GM23248 (cell line): ENCODE results near the gene SFMBT2. TPM values are rescaled to one million over a fixed set of nuclear protein-coding genes. Genes with fewer than 3 reads are reported as not detected.

ENCODE experiments used
- DNase-seq: peaks from one replicate; pipeline ENCODE4 v3.0.0-alpha.2; 2015
- H2AFZ ChIP-seq: fragments of 200-600 bp; sonication (generic); 2 replicates; pipeline ENCODE4 v1.6.1; 2016; ENCODE audit warnings: antibody characterized with exemption
- H3F3A ChIP-seq: fragments of 200-600 bp; sonication (generic); 2 replicates; pipeline ENCODE4 v1.6.1; 2016; ENCODE audit warnings: mild to moderate bottlenecking, antibody characterized with exemption, mixed run types; ENCODE audit not compliant: insufficient read depth
- H3K27ac ChIP-seq: fragments of 200-600 bp; sonication (generic); 2 replicates; pipeline ENCODE4 v1.5.1; 2016; ENCODE audit warnings: mild to moderate bottlenecking
- H3K27me3 ChIP-seq: fragments of 200-600 bp; sonication (generic); replicated peaks from 2 replicates; pipeline ENCODE4 v1.6.1; 2016; ENCODE audit warnings: mild to moderate bottlenecking; ENCODE audit not compliant: insufficient read depth
- H3K36me3 ChIP-seq: fragments of 200-600 bp; sonication (generic); 2 replicates; pipeline ENCODE4 v1.6.1; 2016; ENCODE audit warnings: low read depth, mild to moderate bottlenecking
- H3K4me1 ChIP-seq: fragments of 200-600 bp; sonication (generic); 2 replicates; pipeline ENCODE4 v1.6.1; 2016; ENCODE audit warnings: mild to moderate bottlenecking; ENCODE audit not compliant: insufficient read depth
- H3K4me2 ChIP-seq: fragments of 200-600 bp; sonication (generic); one replicate; pipeline ENCODE4 v1.6.1; 2016; ENCODE audit warnings: mild to moderate bottlenecking; ENCODE audit not compliant: unreplicated experiment
- H3K4me3 ChIP-seq: fragments of 200-600 bp; sonication (generic); 2 replicates; pipeline ENCODE4 v1.5.1; 2016; ENCODE audit warnings: mild to moderate bottlenecking
- H3K79me2 ChIP-seq: fragments of 200-600 bp; sonication (generic); 2 replicates; pipeline ENCODE4 v1.6.1; 2016; ENCODE audit warnings: mild to moderate bottlenecking; ENCODE audit not compliant: insufficient read depth
- H3K9ac ChIP-seq: fragments of 200-600 bp; sonication (generic); 2 replicates; pipeline ENCODE4 v1.6.1; 2016; ENCODE audit warnings: mild to moderate bottlenecking
- H3K9me2 ChIP-seq: fragments of 200-600 bp; sonication (generic); 2 replicates; pipeline ENCODE4 v1.6.1; 2016; ENCODE audit warnings: mixed run types, mild to moderate bottlenecking, moderate library complexity; ENCODE audit not compliant: insufficient read depth
- H3K9me3 ChIP-seq: fragments of 200-600 bp; sonication (generic); one replicate; pipeline ENCODE4 v1.6.1; 2017; ENCODE audit warnings: low read depth
- H4K20me1 ChIP-seq: fragments of 200-600 bp; sonication (generic); 2 replicates; pipeline ENCODE4 v1.6.0; 2016; ENCODE audit not compliant: insufficient read depth
- EZH2 ChIP-seq: fragments of 200-600 bp; sonication (generic); IDR thresholded peaks from 2 replicates; pipeline ENCODE4 v1.6.1; 2018; ENCODE audit warnings: antibody characterized with exemption, mild to moderate bottlenecking; ENCODE audit not compliant: insufficient read depth, poor library complexity, severe bottlenecking
- EZH2phosphoT487 ChIP-seq: fragments of 200-600 bp; sonication (generic); IDR thresholded peaks from 2 replicates; pipeline ENCODE4 v1.6.1; 2018; ENCODE audit warnings: antibody characterized with exemption, moderate library complexity, mild to moderate bottlenecking, low read depth; ENCODE audit not compliant: insufficient read depth
- WGBS, 2 experiments: methylation state at CpG; one replicate each; pipeline ENCODE4 v1.1.6; 2015 to 2017; ENCODE audit warnings: low lambda C conversion rate in 2 of 2, low coverage in 1 of 2; ENCODE audit errors: missing lambda C conversion rate in 2 of 2; 5-methylcytosine and 5-hydroxymethylcytosine counted together
- in situ Hi-C: fragments of 300-500 bp; cut with MboI; formaldehyde crosslinking; loops from 2 replicates; pipeline ENCODE4 v1.15.0; 2020
- polyA plus RNA-seq: library from polyadenylated mRNA; unstranded; fragments of >200 nt; fragmentation: Nextera tagmentation; extraction: Ambion mirVana; gene quantifications from 2 replicates; pipeline ENCODE4 v1.2.1, GENCODE V29; 2016
- total RNA-seq: library from RNA; depleted of rRNA; stranded (reverse); fragments of >200 nt; shearing (Covaris generic); gene quantifications from 2 replicates; pipeline ENCODE4 v1.2.3, GENCODE V29; 2014

Gene SFMBT2
- total and polyA plus RNA-seq, 2 experiments from 2014 or later: 0.22 TPM; not detected in 1

DNA sequence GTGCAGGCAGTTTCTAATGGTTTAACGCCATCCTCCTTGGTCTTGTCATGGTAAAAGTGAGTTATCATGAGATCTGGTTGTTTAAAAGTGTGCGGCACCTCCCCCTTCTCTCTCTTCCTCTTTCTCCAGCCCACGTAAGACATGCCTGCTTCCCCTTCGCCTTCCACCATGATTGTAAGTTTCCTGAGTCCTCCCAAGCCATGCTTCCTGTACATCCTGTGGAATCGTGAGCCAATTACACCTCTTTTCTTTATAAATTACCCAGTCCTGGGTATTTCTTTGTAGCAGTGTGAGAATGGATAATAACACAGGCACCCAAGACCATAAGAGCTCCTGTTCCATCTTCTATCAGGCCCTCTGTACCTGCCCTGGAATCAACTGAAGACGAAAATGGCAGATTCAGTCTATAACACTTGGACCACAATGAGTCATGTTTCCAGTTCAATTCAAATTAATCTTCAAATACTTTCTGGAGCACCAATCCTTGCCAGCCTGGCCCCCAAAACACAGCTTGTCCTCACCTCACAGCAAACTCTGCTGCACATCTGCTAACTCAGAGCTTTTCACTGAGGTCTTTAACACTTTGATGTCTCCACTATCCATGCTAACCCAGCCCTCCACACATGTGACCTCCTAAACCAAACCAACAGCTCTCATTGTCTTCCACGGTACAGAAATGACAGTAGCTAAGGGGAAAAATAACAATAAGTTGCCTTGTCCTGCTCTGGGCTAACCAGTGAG is 73.2 kb downstream of the SFMBT2 start:
- no peaks in the 10 kb centered on the region for H4K20me1 ChIP-seq
- no peak for DNase-seq
- no peak for TF ChIP-seq EZH2
- TF ChIP-seq EZH2phosphoT487: no peak
- no peaks in the 10 kb centered on the region for H3K79me2 ChIP-seq
- no peak overlapping the region for H3K27ac ChIP-seq
- in situ Hi-C loops: no loop called here
- H3F3A ChIP-seq: no peaks in the 10 kb centered on the region
- WGBS, 2 experiments: 56 to 64% methylated on average over 7 of the region's 7 CpGs
- H3K4me1 ChIP-seq: no peaks in the 10 kb centered on the region
- no peaks in the 10 kb centered on the region for H3K36me3 ChIP-seq
- no peaks in the 10 kb centered on the region for H3K9me3 ChIP-seq
- H3K9ac ChIP-seq: no peak overlapping the region
- H3K4me2 ChIP-seq: no peak overlapping the region
- H3K9me2 ChIP-seq: no peaks in the 10 kb centered on the region
- H2AFZ ChIP-seq: no peak overlapping the region
- no peak overlapping the region for H3K4me3 ChIP-seq
- H3K27me3 ChIP-seq: no peaks in the 10 kb centered on the region

GRCh38 chr10:7335977-7336376 is 74.9 kb downstream of the SFMBT2 start:
- Histone ChIP-seq H3K9ac (no peak overlapping the region), H3K36me3 (no peaks in the 10 kb centered on the region), H3K9me3 (no peaks in the 10 kb centered on the region), H3K27ac (no peak overlapping the region), H3K4me3 (no peak overlapping the region), H3K27me3 (no peaks in the 10 kb centered on the region), H4K20me1 (no peaks in the 10 kb centered on the region), H3K4me2 (no peak overlapping the region), H2AFZ (no peak overlapping the region), H3K4me1 (no peaks in the 10 kb centered on the region), H3K79me2 (no peaks in the 10 kb centered on the region), H3K9me2 (no peaks in the 10 kb centered on the region), H3F3A (no peaks in the 10 kb centered on the region)
- TF ChIP-seq EZH2 (no peak), EZH2phosphoT487 (no peak)
- 78 to 79% methylated on average over 2 of the region's 2 CpGs for WGBS, 2 experiments
- no peak for DNase-seq
- in situ Hi-C loops: no loop called here

DNA sequence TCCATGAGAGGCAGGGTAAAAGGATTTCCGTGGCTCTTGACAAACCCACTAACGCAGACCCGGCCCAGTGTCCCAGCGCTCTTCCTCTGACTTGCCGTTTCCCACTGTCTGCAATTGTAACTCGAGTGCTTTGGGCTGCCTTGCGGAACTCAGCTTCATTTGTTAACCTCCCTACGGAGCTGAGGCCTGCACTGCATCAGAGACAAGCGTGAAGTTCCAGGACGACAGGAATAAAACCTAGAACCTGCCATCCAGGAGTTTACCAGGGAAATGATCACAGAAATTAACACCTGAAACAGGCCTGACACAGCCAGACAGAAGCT is 76.2 kb downstream of the SFMBT2 start:
- in situ Hi-C loops: no loop called here

DNA sequence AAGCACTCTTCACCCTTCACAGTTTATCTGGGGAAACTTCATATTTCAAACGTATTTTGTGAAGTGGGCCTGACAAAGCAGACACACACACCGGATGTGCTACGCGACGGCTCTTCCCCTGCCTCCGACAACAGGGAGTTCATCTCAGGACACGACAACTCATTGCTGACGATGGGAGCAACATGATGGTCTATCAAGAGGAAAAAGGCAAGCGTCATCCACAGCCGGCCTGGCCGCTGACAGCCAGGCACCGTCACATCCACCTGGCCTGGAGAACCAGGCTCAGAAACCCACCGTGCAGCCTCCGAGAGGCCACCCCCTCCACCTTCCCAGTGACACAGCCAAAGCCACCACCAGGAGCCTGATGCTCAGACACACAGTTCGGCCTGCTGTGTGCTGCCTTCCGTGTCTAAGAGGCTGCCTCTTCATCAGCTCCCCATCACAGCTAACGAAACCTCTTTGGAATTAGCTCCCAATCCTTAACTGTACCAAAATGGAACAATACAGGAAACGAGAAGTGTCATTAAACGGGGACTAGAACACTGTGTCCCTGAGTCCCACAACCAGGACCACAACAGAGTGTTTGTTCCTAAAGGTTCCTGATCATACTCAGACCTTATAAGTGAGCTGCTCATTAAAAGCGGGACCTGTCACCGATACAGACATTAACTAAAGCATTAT is 76.7 kb downstream of the SFMBT2 start:
- no peaks in the 10 kb centered on the region for H3K79me2 ChIP-seq
- no peaks in the 10 kb centered on the region for H3K27me3 ChIP-seq
- H3K9me3 ChIP-seq: no peaks in the 10 kb centered on the region
- no peaks in the 10 kb centered on the region for H3K36me3 ChIP-seq
- no peak for TF ChIP-seq EZH2phosphoT487
- no peak for TF ChIP-seq EZH2
- H2AFZ ChIP-seq: no peak overlapping the region
- 77 to 80% methylated on average over 21 of the region's 21 CpGs for WGBS, 2 experiments
- no peaks in the 10 kb centered on the region for H3F3A ChIP-seq
- H3K4me2 ChIP-seq: no peak overlapping the region
- H3K9me2 ChIP-seq: no peaks in the 10 kb centered on the region
- in situ Hi-C loops: no loop called here
- no peak overlapping the region for H3K4me3 ChIP-seq
- H4K20me1 ChIP-seq: no peaks in the 10 kb centered on the region
- no peaks in the 10 kb centered on the region for H3K4me1 ChIP-seq
- DNase-seq: no peak
- no peak overlapping the region for H3K27ac ChIP-seq
- no peak overlapping the region for H3K9ac ChIP-seq

More for the DNA sequence above, 76.2 kb downstream of the SFMBT2 start:
- Histone ChIP-seq H3F3A (no peaks in the 10 kb centered on the region), H3K4me1 (no peaks in the 10 kb centered on the region), H3K9me3 (no peaks in the 10 kb centered on the region), H3K27me3 (no peaks in the 10 kb centered on the region), H3K27ac (no peak overlapping the region), H3K36me3 (no peaks in the 10 kb centered on the region), H3K9ac (no peak overlapping the region), H3K79me2 (no peaks in the 10 kb centered on the region), H3K9me2 (no peaks in the 10 kb centered on the region), H3K4me2 (no peak overlapping the region), H2AFZ (no peak overlapping the region), H3K4me3 (no peak overlapping the region), H4K20me1 (no peaks in the 10 kb centered on the region)
- TF ChIP-seq EZH2 (no peak), EZH2phosphoT487 (no peak)
- DNase-seq: no peak
- WGBS, 2 experiments: 69 to 79% methylated on average over 10 of the region's 10 CpGs
